Right lobe of liver (tissue), 6 donors: ENCODE results near the gene NR2F1-AS1. TPM values are rescaled to one million over a fixed set of nuclear protein-coding genes. Genes with fewer than 3 reads are reported as not detected.
"Not testable (repeated sequence)": the region's sequence is repeated elsewhere in the genome, so short reads cannot be mapped to it uniquely, and the experiment has no call there.

ENCODE experiments used
- ATAC-seq, 4 donors: fragments of 200-7000 bp; cut with Tn5 transposase; one replicate each; pipeline ENCODE4 v1.9.1; 2020; ENCODE audit warnings: mild to moderate bottlenecking in 4 of 4, moderate library complexity in 4 of 4
- DNase-seq, 3 donors: peaks; one replicate each; pipeline ENCODE4 v3.0.0-alpha.2; 2020
- H3K27ac ChIP-seq, 3 donors: fragments of 200-600 bp; one replicate each; pipeline ENCODE4 v1.8.0; 2022
- H3K27me3 ChIP-seq, 2 donors: fragments of 200-600 bp; one replicate each; pipeline ENCODE4 v1.8.0; 2022
- H3K36me3 ChIP-seq, 4 donors: fragments of 200-600 bp; sonication (generic) in 1 of 4; one replicate each; pipeline versions ENCODE4 v1.5.1 to v1.8.0; 2017 to 2022; ENCODE audit warnings: control low read depth in 1 of 4
- H3K4me1 ChIP-seq, 4 donors: fragments of 200-600 bp; sonication (generic) in 1 of 4; one replicate each; pipeline versions ENCODE4 v1.5.1 to v1.8.0; 2017 to 2022; ENCODE audit warnings: control low read depth in 1 of 4
- H3K4me3 ChIP-seq, 3 donors: fragments of 200-600 bp; one replicate each; pipeline ENCODE4 v1.8.0; 2022
- H3K9me3 ChIP-seq, 4 donors: fragments of 200-600 bp; sonication (generic) in 1 of 4; one replicate each; pipeline versions ENCODE4 v1.5.1 to v1.8.0; 2017 to 2022; ENCODE audit warnings: control low read depth in 1 of 4
- CTCF ChIP-seq, 4 donors: fragments of 200-600 bp in 3 of 4; fragments of 450-650 bp in 1 of 4; IDR thresholded peaks; one replicate each; pipeline versions ENCODE4 v1.5.1 to v1.8.0; 2016 to 2022; ENCODE audit warnings: antibody characterized with exemption in 4 of 4, mild to moderate bottlenecking in 2 of 4
- POLR2A ChIP-seq: fragments of 450-650 bp; IDR thresholded peaks from one replicate; pipeline ENCODE4 v1.6.1; 2017; ENCODE audit warnings: antibody characterized with exemption, mild to moderate bottlenecking
- WGBS: methylation state at CpG from one replicate; pipeline ENCODE4 v1.1.6; 2018; ENCODE audit warnings: low coverage, low lambda C conversion rate; ENCODE audit not compliant: insufficient coverage; ENCODE audit errors: missing lambda C conversion rate; 5-methylcytosine and 5-hydroxymethylcytosine counted together
- intact Hi-C, 2 donors: fragments of 100-400 bp; cut with DNase I; formaldehyde crosslinking; loops; one replicate each; pipeline versions ENCODE4 v1.11.2 to v1.14.1; 2022
- total RNA-seq, 6 experiments: library from RNA; depleted of rRNA in 2 of 6; stranded (reverse); fragments of >200 nt in 2 of 6; fragmentation: NEBNext Ultra II Directional in 3 of 6; extraction: Animal tissue kit (Norgen Biotek cat#: 25700) in 3 of 6; gene quantifications; one replicate each; pipeline versions ENCODE4 v1.1.0 to v1.2.4, GENCODE V29; 2016 to 2023
- donor health status: DM: no; HTN: yes; CAD: no.
- donor health status: DM: no; HTN: no; CAD: no.
- donor health status: DM: no; HTN: no; CAD: no.
- donor health status: DM: no; HTN: yes; CAD: no.
- donor health status: DM: no; HTN: yes; CAD: no.

The NR2F1-AS1 gene
- total RNA-seq, 6 experiments from 2014 or later = 1.2 to 3.8 (median 2.3) TPM

- TF ChIP-seq POLR2A = no peak
- H3K27ac ChIP-seq = no peak overlapping the region
- no peaks in the 10 kb centered on the region for H3K36me3 ChIP-seq
- intact Hi-C loops = no loop called here
- no peak for DNase-seq
- no peaks in the 10 kb centered on the region for H3K9me3 ChIP-seq
- no peaks in the 10 kb centered on the region for H3K4me1 ChIP-seq
- H3K4me3 ChIP-seq = no peak overlapping the region
- H3K27me3 ChIP-seq = no peaks in the 10 kb centered on the region
- ATAC-seq = no peak
Observed at GRCh38 chr5:93477816-93478215, 103.2 kb downstream of the NR2F1-AS1 start.

- Histone ChIP-seq H3K27ac (no peak overlapping the region), H3K4me1 (no peaks in the 10 kb centered on the region), H3K36me3 (no peaks in the 10 kb centered on the region), H3K4me3 (no peak overlapping the region), H3K27me3 (no peaks in the 10 kb centered on the region), H3K9me3 (no peaks in the 10 kb centered on the region)
- TF ChIP-seq CTCF (IDR thresholded peaks at IDR 0.05) = no peak
- TF ChIP-seq POLR2A = no peak
- ATAC-seq (no peak), DNase-seq (no peak)
- intact Hi-C loops = no loop called here
- WGBS = 37% methylated on average over 2 of the region's 2 CpGs
Observed at GRCh38 chr5:93476251-93476742, 104.7 kb downstream of the NR2F1-AS1 start.

DNA sequence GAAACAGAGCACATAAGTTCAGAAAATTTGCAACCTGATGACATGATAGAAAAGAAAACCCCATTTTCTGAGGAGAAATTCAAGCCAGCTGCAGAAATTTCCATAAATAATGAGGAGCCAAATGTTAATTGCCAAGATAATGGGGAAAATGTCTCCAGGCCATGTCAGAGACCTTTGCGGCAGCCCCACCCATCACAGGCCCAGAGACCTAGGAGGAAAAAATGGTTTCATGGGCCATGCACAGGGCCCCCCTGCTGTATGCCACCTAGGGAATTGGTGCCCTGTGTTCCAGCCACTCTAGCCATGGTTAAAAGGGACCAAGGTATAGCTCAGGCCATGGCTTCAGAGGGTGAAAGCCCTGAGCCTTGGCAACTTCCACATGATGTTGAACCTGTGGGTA lies 118.1 kb downstream of the NR2F1-AS1 start:
- no peaks in the 10 kb centered on the region for H3K27me3 ChIP-seq
- intact Hi-C loops = no loop called here
- WGBS = no CpG with 5 or more reads among the region's 1 CpG
- H3K36me3 ChIP-seq = no peaks in the 10 kb centered on the region
- DNase-seq (no peak), ATAC-seq (no peak)
- H3K4me1 ChIP-seq = no peaks in the 10 kb centered on the region
- TF ChIP-seq POLR2A = no peak
- TF ChIP-seq CTCF (IDR thresholded peaks at IDR 0.05) = no peak
- H3K9me3 ChIP-seq = no peaks in the 10 kb centered on the region
- no peak overlapping the region for H3K4me3 ChIP-seq
- no peak overlapping the region for H3K27ac ChIP-seq

GRCh38 chr5:93461756-93462155 lies 119.3 kb downstream of the NR2F1-AS1 start:
- TF ChIP-seq CTCF (IDR thresholded peaks at IDR 0.05) = no peak
- no peak for TF ChIP-seq POLR2A
- 44% methylated on average over 1 of the region's 1 CpG for WGBS
- no peaks in the 10 kb centered on the region for H3K9me3 ChIP-seq
- H3K36me3 ChIP-seq = no peaks in the 10 kb centered on the region
- H3K4me1 ChIP-seq = no peaks in the 10 kb centered on the region
- DNase-seq (no peak), ATAC-seq (no peak)
- no peak overlapping the region for H3K4me3 ChIP-seq
- no peaks in the 10 kb centered on the region for H3K27me3 ChIP-seq
- no peak overlapping the region for H3K27ac ChIP-seq
- intact Hi-C loops = no loop called here

- DNase-seq (no peak), ATAC-seq (no peak)
- Histone ChIP-seq H3K27ac (no peak overlapping the region), H3K4me3 (no peak overlapping the region), H3K9me3 (no peaks in the 10 kb centered on the region), H3K27me3 (no peaks in the 10 kb centered on the region), H3K4me1 (no peaks in the 10 kb centered on the region), H3K36me3 (no peaks in the 10 kb centered on the region)
- TF ChIP-seq POLR2A (no peak), CTCF (IDR thresholded peaks at IDR 0.05) (no peak)
- intact Hi-C loops = no loop called here
- WGBS = 86% methylated on average over 2 of the region's 2 CpGs
Observed at GRCh38 chr5:93460286-93460685, 120.7 kb downstream of the NR2F1-AS1 start.

- H3K9me3 ChIP-seq, intact Hi-C loops, H3K27me3 ChIP-seq, ATAC-seq, H3K27ac ChIP-seq, H3K4me1 ChIP-seq, DNase-seq, H3K4me3 ChIP-seq, H3K36me3 ChIP-seq: not testable (repeated sequence)
- WGBS = 69% methylated on average over 4 of the region's 8 CpGs
Observed at GRCh38 chr5:93456796-93457195, 124.2 kb downstream of the NR2F1-AS1 start.
